Fibroblast of skin of left biceps (primary cell): ENCODE measurements around the gene ETV3.
"Not testable (repeated sequence)": the region's sequence is repeated elsewhere in the genome, so short reads cannot be mapped to it uniquely, and the experiment has no call there.

ENCODE experiments used
- DNase-seq, 2 experiments: peaks; one replicate each; pipeline ENCODE4 v3.0.0-alpha.2; 2013; ENCODE audit warnings: low read depth in 2 of 2

ETV3 gene

DNA sequence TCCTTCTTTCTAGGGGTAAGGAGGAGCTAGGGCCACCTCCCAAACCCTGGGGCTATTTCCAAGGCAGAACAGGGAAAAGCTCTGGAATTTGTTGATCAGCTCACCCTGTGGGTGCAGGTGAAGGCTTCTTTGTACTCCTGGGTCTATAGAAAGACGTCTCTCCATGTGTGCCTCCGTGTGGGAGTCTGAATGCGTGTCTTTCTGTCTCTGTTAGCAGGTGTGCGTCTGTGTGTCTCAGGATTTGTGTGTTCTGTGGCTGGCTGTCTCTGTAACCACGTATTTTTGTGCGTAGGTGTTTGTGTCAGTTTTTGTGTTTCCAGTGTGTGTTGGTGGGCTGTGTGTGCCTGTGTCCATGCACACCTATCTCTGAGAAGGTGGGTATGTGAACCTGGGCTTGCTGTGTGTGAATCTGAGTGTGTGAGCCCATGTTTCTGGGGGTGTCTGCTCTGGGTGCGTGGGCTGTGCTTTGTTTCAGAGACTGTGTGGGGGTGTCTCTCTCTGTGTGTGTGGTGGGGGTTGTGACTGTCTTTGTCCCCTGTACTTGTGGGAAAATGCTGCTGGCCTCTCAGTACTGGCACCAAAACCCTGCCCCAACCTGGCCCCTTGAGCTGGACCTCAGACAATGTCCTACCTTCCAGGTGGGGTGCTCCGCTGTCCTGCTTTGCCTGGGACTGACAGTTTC, 25.9 kb downstream of the ETV3 start:
- DNase-seq: no peak

DNA sequence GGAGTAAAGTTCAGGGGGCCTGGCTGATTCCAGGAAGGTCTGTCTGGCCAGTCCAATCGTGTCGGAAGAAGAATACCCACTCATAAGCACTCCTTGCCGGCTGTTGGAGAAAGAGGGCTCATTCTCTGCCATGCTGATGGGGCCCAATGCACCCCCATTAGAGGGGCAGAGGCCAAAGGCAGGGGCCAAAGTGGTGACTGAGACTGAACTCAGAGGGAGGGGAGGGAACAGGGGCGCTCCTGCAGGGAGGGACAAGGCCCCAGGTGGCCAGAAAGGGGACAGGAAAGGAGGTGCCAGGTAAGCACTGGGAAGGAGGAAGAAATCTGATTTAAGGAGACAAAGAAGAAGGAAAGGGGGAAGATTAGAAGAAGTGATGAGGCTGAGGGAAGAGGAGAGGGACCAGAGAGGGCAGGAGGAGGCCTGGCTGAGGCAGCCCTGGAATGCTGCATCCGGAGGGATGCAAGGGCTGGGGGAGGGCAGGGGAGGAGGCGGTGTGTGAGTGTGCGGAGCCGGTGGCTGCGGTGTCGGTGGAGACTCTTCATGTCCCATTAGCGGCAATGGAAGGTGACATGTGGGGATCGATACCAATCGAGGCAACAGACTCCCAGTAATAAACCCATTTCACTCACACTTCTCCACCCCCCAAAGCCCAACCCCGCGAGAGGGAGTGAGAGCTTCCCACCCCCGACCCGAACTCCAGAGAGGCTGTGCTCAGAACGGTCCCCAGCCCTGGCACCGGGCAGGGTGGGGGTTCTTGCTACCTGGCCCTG, 26.6 kb downstream of the ETV3 start:
- no peak for DNase-seq

DNA sequence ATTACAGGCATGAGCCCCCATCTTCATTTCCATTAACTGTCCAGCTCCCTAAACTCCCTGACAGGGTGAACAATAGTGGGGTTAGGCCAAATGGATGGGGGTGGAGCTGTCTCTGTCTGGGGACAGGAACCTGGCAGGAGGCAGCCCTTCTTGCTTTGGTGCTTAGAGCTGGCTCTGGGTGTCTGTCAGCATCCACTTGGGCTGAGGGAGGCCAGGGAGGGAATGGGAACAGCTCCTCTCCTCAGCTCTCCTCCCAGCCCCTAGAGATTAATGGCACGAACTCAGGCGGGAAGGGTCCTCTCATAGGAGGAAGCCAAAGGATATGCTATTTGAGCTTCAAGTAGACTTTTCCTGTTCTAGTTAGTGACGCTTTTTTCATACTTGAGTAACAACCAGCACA, 27.5 kb downstream of the ETV3 start:
- DNase-seq: no peak

DNA sequence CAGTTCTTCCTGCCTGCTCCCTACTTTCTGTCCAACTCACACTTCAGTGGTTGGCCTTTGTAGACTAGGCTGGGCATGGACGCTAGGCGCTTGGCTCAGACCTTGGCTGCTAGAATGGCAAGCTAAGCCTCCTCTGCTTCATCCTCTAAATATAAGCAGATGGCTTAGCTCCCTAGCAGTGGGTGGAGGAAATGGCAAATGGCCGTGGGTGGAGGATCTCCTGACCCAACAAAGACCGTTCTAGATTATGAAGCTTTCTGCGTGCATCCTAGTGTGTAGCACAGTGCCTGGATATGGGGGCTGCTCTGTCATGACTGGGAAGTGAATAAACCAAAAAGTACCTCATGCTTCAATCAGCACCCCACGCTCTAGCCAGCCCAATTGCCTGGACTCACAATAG, 28.2 kb downstream of the ETV3 start:
- no peak for DNase-seq

DNA sequence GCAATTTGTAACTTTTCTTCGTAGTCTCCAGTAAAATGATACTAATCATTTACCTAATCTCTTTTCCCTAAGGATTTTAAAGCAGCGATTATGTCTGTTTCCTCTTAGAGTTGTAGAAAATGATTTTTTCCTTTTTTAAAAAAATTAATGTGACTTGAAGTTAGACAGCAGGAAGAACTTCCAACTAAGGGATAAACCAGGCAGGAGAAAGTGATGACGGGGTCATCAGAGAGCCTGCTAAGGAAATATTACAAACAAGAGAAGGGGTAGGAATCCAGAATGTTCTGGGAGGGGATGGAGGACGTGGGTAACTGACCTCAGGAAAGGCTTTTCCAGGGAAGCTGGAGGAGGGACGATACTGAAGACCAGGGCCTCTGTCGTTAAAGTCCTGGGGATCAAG, 29.7 kb downstream of the ETV3 start:
- DNase-seq: no peak

DNA sequence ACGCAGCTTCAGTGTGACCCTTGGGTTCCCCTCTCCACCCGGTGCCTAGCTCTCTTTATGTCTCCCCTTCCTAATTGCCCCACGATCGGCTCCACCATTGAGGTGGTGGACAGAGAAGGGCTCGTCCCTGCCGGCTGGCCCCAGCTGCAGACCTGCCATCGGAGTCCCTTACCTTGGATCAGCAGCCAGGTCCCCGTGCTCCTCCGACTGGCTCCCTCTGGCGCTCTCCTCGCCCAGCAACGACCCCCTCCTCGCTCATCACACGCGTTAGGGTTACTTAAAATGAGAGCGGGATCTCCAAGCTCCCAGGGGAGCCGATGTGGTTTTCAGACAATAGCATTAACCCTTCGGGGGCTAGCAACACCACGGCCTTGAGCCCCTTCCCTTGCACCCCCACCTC, 30.5 kb downstream of the ETV3 start:
- DNase-seq: no peak

DNA sequence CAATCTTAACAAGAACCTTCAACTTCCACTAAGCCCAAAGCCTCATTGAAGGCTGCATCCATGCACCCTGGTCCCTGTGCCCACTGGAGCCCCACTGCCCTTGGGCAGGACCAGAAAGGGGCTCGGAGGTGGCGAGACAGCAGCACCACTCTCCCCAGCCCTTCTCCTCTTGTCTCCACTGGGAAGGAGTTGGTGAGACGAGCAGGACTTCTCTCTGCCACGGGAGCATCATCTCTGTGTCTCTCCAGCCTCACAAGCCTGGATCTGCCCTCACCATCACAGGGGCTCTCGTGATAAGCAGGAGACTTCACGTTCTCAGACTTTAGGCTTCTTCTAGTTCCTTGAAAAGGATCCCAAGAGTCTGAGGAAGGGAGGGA, 31.4 kb downstream of the ETV3 start:
- no peak for DNase-seq

DNA sequence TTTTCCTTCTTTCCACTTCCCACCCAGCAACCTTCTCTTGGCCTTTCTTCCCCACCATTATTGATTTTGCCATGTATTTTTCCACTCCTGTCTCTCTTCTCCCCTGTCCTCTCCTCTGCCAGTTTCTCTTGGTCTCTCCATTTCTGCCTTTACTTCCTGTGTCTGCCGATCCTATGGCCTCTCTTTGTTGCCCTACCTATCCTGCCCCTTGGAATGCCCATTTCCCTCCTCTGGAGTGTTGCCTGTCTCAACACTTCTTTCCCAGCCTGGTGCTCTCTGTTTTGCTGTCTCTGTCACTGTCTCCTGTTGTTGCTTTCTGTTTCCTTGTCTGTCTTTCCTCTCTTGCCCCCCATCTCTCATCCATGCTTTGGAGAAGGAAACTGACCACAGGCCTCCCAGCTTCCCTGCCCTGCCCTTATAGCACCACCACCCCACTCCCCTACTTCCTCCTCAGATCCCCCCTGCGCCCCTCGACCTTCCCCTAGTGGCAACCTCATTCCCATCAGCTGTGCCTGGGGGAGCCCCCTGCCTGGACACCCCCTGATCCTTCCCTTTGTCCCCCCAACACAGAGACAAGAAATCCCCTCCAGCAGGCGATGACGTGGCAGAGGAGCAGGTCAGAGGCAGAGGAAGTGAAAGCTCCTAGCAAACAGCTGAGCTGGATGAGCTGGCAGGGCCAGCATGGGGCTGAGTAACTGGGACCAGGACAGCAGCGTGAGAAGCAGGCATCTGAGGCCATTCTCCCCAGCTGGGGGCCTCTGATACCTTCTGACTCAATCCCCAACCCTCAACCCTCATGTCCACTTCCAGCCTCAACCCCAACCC, 32.0 kb downstream of the ETV3 start:
- DNase-seq: peak; percentile 22 to 33

DNA sequence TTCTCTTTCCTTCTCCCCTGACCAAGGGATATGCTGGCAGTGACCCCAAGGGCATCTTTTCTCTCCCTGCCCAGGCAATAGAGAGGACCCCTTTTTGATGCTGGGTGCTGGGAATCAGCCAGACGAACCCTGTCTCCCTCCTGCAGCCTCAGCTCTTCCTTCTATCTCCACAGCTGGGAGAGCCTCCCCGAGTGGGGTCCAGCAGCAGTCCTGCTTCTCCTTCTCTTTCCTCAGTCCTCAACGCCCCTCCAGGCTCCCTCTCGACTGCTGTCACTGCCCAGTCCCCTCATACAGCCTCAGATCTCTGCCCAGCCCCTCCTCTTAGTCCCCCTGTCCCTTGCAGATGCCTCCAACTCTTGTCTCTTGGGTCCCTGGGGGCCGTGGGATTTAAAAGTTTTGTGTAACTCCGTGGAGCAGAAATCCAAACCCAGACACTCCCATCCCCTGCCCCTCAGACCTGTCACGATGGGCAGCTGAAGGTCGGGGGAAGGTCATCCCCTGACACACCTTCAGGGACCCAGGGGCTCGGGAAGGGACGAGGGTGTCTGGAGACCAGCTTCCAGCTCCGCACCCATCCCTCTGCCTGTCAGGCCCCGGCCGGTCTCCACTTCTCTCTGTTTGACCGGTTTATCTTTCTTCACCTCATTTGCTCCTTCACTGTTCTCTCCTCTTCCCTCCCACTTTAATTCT, 32.8 kb downstream of the ETV3 start:
- DNase-seq: no peak

DNA sequence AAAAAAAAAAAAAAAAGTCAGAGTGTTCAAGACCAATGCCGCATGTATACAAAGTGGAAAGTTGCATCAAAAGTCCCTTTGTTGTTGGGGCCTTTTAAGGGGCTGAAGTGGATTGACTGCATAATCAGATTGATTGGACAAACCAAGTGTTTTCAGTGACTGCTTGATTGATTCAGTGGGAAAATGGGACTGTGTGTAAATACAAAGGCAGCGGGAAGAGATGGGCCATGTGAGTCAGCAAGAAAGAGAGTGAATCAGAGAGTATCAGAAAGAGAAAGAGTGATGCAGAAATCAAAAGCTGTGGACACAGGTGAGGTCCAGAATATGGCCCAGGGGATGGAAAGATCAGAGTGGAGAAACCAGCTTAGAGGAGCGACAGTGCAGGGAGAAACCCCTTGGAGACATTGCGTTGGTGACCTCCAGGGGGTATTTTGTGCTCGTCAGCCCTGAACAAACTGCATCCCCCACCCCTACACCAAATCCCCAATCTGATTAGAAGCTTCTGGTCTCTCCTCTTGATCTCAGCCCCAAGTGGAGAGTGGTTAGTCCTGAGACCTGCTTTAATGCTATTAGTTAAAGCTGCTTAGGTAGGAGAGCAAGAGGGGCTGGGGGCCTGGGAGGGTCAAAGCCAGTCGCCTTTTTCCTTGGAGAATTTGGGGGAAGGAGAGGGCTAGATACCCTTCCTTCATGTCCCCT, 33.4 kb downstream of the ETV3 start:
- DNase-seq: no peak

DNA sequence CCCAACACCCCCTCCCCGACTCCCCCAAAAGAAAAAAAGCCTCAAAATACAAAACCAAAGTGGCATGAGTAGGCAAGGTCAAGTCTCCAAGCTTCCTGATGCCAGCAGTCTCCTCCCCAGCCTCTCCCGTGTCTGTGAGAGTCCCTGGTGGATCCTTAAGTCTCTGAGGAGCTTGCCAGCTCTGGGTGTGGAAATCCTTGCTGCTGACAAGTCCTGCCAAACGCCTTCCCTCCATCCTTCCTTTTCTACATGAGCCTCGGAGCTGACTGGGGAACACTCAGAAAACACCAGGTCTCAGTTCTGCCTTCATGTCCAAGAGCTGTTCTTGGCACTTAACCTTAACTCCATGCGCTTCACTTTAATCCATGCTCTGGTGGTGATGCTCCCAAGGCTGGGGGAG, 34.9 kb downstream of the ETV3 start:
- DNase-seq: no peak

DNA sequence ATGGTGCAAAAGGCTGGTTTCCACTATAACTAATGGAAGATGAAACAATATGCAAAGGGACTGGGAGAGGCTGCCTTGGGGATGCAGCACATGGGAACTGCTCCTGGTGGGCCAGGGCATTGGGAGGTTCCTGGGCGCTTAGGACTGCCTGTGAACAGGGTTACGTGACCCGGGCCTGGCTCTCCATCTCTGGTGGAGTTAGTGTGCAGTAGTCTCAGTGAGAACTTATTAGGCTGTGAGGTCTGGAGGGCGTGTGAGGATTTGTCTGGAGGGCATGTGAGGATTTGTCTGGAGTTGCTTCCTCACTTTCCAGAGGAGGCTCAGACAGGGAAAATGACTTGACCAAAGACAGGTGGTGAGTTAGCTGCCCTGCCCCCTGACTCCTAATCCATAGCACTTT, 37.0 kb downstream of the ETV3 start:
- no peak for DNase-seq

DNA sequence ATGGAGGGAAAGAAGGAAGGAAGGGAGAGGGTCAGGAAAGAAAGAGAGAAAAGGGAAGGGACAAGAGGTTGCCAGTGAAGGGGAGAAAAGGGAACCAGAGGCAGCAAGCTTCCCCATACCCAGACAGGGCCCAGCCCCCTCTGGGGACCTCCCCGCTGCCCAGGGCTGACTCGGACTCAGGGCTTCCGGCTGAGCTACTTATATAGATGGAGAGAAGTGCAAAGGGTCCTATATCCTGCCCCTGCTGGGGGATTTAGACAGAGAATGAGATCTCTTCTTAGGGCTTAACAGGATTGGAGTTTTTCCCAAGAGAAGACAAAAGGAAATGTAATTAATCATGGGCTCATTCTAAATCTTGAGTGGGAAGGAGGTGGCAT, 38.6 kb downstream of the ETV3 start, which contains the start of gene ETV3L:
ETV3L (minus strand) TSS at position 176 of the 377 bp plus-strand sequence. CDS start 285 bp downstream, outside the sequence.
- no peak for DNase-seq

DNA sequence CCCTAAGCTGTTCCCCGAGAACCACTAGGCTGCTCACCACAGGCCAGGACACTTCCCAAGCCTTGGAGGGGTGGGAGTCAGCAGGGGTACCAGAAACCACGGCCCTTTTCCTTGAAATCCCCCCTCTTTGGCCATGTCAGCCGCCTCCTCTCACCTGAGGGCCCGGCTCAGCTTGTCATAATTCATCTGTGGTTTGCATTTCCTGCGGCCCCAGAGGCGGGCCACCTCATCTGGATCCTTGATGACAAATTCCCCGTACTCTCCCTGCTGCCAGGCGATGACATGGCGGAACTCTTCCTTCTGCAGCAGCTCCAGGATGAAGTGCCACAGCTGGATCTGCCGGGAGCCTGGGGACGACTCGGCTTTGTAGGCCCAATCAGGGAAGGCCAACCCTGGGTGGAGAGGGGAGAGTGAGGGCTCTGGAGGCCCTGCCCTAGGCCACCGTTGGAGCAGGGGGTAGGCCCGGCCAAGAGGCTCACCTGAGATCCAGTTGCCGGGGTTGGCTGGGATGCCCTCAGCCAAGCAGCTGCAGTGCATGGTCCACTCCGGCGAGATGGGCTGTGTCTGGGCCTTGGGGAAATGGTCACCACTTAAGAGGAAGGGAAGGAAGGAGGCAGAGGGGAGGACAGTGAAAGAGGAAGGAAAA, 39.1 kb downstream of the ETV3 start:
- DNase-seq: not testable (repeated sequence)

DNA sequence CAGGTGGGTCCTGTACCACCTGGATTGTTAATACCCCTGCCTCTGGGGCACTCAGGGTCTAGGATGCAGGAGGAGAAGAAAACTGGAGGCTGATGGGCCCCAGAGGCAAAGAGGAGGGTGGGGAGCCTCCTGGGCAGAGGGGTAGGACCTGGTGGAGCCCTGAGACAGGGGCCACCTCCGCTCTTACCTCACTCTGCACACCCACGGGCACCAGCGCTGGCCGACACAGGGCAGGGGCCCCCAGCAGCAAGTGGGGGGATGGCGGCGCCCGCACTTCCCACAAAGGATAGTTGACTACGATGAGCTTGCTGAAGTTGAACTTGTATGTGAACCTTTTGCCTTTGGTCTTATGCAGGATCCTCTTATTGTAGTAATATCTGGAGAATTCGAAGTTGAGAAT, 39.7 kb downstream of the ETV3 start:
- no peak for DNase-seq

DNA sequence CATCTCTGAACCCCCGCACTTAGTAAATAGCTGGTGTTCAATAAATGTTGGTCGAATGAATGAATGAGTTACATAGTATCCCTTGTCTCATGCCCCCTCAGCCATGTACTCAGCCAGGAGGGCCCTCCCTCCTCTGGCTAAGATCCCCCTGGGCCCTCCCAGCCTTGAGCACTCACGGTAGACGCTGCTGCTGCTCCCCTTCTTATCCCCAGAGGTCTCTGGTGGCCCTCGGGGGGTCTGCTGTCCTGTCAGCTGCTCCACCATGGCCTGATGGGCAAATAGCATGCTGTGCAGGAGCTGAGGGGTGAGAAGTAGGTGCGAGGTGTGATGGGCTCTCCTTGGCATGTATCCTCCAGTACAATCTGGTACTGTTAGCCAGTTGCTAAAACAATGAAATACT, 40.5 kb downstream of the ETV3 start:
- no peak for DNase-seq

DNA sequence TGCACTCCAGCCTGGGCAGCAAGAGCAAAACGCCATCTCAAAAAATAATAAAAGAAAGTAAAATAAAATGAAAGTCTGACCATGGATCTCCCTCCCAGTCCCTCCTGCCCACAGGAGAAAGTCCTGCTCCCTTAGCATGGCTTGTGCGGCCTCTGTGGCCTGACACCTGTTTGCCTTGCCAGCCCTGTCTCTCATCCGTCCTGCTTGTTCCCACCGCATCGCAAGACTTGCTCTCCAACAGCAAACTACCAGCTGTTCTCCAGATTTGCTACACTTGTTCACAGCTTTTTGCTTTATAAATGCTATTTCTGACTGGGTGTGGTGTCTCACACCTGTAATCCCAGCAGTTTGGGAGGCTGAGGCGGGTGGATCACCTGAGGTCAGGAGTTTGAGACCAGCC, 41.3 kb downstream of the ETV3 start:
- DNase-seq: no peak

DNA sequence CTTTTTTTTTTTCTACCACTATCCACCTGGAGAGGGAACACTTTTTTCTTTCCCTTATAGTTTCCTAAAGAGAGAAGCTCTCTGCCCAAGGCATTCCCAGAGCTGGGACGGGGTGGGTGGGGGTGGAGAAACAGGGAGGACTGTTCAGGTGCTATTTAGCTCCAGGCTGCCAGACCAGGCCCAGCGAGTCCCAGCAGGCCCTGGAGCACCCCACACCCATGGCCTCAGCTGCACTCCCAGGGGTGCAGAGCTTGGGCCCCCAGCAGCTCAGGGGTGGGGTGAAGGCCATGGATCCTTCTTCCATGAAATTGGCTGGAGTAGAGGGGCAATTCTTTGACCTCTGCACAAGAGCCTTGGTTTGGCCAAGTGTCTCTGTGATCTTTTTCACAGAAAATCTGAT, 42.6 kb downstream of the ETV3 start:
- DNase-seq: no peak

DNA sequence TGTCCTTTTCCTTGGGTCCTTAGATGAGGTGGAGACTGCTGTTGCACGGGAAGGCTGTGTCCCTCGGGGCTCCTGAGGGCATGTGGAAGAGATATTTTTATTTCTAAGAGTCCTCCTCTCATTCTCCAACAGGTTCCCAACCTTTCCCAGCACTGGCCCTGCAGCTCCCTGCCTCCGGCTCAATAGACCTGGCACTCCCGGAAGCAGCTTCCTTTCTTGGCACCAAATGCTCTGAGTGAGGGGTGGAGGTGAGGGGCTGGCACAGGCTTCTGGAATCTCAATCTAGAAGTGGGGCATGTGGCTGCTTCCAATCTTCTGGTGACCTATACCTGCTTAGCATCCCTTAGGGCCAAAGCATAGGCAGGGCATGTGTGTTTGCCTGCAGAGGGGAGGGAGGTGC, 43.1 kb downstream of the ETV3 start:
- no peak for DNase-seq

DNA sequence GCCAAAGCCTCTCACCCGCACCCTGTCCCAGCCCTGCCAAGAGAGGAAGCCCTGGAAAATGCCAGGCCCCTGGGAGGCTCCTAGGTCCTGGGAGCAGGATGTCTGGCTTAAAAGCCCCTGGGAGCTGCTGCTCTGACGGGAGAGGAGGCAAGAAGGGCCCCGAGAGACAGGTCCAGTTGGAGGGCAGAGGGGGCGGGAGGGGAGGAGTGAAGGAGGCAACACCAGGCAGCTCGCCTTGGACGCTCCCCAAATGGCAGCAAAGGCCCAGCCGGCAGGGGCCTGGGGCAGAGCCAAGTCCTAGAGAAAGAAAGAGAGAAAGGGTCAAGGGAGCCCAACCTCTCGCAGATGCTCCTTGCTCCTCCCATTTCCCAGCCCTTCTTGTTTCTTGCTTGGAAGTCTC, 45.4 kb downstream of the ETV3 start:
- DNase-seq: no peak

DNA sequence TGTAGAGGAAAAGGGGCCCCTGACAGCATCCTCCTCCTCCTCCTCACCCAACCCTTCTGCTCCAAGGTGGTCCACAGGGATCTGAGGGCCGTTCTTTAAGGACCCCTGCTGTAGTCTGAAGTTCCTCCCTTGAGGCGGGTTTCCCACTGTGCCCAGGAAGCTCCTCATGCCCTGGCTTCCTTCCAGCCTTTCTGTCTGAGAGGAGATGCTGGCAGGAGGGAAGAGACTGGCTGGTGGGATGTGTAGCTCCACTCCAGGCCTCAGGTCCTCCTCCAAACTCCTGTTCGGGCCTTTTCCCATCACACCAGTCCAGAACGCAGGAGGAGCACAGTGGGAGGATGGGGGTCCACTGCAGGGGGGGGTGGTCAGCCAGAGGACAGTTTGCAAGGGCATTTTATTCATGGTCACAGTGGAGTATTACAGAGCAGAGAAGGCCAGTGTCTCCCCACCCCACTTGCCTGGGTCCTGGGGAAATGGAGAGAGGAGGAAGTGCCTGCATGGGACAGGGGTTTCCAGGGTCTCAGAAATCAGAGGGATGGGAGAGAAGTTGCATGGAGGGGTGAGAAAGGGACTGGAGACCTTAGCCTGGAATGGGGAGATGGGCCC, 46.4 kb downstream of the ETV3 start:
- DNase-seq: no peak
